Panc1 (cell line): ENCODE measurements around the gene SUMF1. TPM values are rescaled to one million over a fixed set of nuclear protein-coding genes. Genes with fewer than 3 reads are reported as not detected.

Source experiments
- ATAC-seq: fragments of 200-7000 bp; cut with Tn5 transposase; 2 replicates; pipeline ENCODE4 v1.9.1; 2020; ENCODE audit warnings: mild to moderate bottlenecking, moderate library complexity
- BruUV-seq: library from RNA; stranded (reverse); fragments of 400-500 nt; replicated peaks from 2 replicates; lab custom pipeline; 2021; lab: Mats Ljungman, UMichigan
- CTCF ChIA-PET: fragments of 300-600 bp; sonication (Branson Sonifier 250); formaldehyde crosslinking; loops from one replicate; lab custom pipeline; 2022; ENCODE audit warnings: antibody characterized with exemption; lab: Charles Lee
- POLR2A ChIA-PET: fragments of 300-600 bp; sonication (Branson Sonifier 250); formaldehyde crosslinking; loops from one replicate; lab custom pipeline; 2022; ENCODE audit warnings: antibody characterized with exemption; lab: Charles Lee
- DNase-seq: peaks from one replicate; pipeline ENCODE4 v3.0.0-alpha.2; 2010; ENCODE audit warnings: low read depth, low spot score
- H3K27ac ChIP-seq: 2 replicates; pipeline ENCODE4 v1.5.1; 2011; ENCODE audit warnings: mild to moderate bottlenecking, low read length, inconsistent platforms
- H3K27me3 ChIP-seq: fragments of 200-500 bp; sonication (Bioruptor generic); 2 replicates; pipeline ENCODE4 v1.6.0; 2014; ENCODE audit warnings: low read length, inconsistent platforms; ENCODE audit not compliant: control insufficient read depth, insufficient read depth
- H3K36me3 ChIP-seq: fragments of 200-500 bp; sonication (Bioruptor generic); 2 replicates; pipeline ENCODE4 v1.5.1; 2014; ENCODE audit warnings: inconsistent platforms, mild to moderate bottlenecking, low read length, moderate library complexity; ENCODE audit not compliant: control insufficient read depth, insufficient read depth
- H3K4me1 ChIP-seq: 2 replicates; pipeline ENCODE4 v1.5.1; 2011; ENCODE audit warnings: inconsistent platforms, mild to moderate bottlenecking, low read length, moderate library complexity; ENCODE audit not compliant: control insufficient read depth, insufficient read depth
- H3K4me3 ChIP-seq, 2 experiments: 2 replicates each; pipeline ENCODE4 v1.5.1; 2011 to 2012; ENCODE audit warnings: low read depth in 2 of 2, low read length in 2 of 2, mild to moderate bottlenecking in 2 of 2, inconsistent platforms in 1 of 2, moderate library complexity in 1 of 2
- H3K9me3 ChIP-seq: fragments of 200-500 bp; sonication (Bioruptor generic); 2 replicates; pipeline ENCODE4 v1.5.1; 2014; ENCODE audit warnings: low read depth, mild to moderate bottlenecking, inconsistent platforms, low read length, moderate library complexity; ENCODE audit not compliant: control insufficient read depth, insufficient read depth
- POLR2AphosphoS5 ChIP-seq: IDR thresholded peaks from 2 replicates; pipeline ENCODE4 v1.6.1; 2012; ENCODE audit warnings: mild to moderate bottlenecking, low read depth, low read length, moderate library complexity
- SIN3A ChIP-seq: IDR thresholded peaks from 2 replicates; pipeline ENCODE4 v1.6.1; 2012; ENCODE audit warnings: low read depth, mild to moderate bottlenecking, low read length, moderate library complexity, borderline replicate concordance; ENCODE audit not compliant: insufficient read depth
- TCF7L2 ChIP-seq: IDR thresholded peaks from 2 replicates; pipeline ENCODE4 v1.6.1; 2011; ENCODE audit warnings: mild to moderate bottlenecking, low read depth, low read length, inconsistent platforms
- in situ Hi-C: cut with HindIII; loops from 2 replicates; pipeline ENCODE4 v1.10.0; 2016; ENCODE audit warnings: low sequenced_read_pairs, low pct_unique_long_range_greater_than_20kb
- intact Hi-C: fragments of 100-400 bp; cut with micrococcal nuclease; formaldehyde crosslinking; loops from one replicate; pipeline ENCODE4 v1.10.0; 2022; ENCODE audit not compliant: unreplicated experiment
- total RNA-seq: library from RNA; stranded (reverse); gene quantifications from one replicate; pipeline ENCODE4 v1.2.1, GENCODE V29; 2021; ENCODE audit not compliant: unreplicated experiment
- TF ChIP-seq, protein P1 (sequence below), 2 experiments: IDR thresholded peaks; 2 replicates each; pipeline ENCODE4 v1.6.1; 2011 to 2012; ENCODE audit warnings: low read depth in 2 of 2, control low read depth in 1 of 2, low read length in 1 of 2, mild to moderate bottlenecking in 1 of 2, moderate library complexity in 1 of 2; ENCODE audit not compliant: insufficient read depth in 1 of 2
- TF ChIP-seq, protein P2 (sequence below): fragments of 450-650 bp; IDR thresholded peaks from 2 replicates; pipeline ENCODE4 v1.5.1; 2017; ENCODE audit warnings: mild to moderate bottlenecking

SUMF1 gene
- total RNA-seq, 1 experiment from 2014 or later: 15.5 TPM

- intact Hi-C loops: no loop called here
- DNase-seq (no peak), ATAC-seq (no peak)
- Histone ChIP-seq H3K36me3 (no peaks in the 10 kb centered on the region), H3K4me3 (no peak overlapping the region), H3K4me1 (no peaks in the 10 kb centered on the region), H3K27ac (no peak overlapping the region), H3K27me3 (no peaks in the 10 kb centered on the region), H3K9me3 (no peaks in the 10 kb centered on the region)
- CTCF ChIA-PET: no interaction called here
- in situ Hi-C loops: no loop called here
- BruUV-seq: no TSS peak
- POLR2A ChIA-PET: no interaction called here
- TF ChIP-seq, protein P1, sequence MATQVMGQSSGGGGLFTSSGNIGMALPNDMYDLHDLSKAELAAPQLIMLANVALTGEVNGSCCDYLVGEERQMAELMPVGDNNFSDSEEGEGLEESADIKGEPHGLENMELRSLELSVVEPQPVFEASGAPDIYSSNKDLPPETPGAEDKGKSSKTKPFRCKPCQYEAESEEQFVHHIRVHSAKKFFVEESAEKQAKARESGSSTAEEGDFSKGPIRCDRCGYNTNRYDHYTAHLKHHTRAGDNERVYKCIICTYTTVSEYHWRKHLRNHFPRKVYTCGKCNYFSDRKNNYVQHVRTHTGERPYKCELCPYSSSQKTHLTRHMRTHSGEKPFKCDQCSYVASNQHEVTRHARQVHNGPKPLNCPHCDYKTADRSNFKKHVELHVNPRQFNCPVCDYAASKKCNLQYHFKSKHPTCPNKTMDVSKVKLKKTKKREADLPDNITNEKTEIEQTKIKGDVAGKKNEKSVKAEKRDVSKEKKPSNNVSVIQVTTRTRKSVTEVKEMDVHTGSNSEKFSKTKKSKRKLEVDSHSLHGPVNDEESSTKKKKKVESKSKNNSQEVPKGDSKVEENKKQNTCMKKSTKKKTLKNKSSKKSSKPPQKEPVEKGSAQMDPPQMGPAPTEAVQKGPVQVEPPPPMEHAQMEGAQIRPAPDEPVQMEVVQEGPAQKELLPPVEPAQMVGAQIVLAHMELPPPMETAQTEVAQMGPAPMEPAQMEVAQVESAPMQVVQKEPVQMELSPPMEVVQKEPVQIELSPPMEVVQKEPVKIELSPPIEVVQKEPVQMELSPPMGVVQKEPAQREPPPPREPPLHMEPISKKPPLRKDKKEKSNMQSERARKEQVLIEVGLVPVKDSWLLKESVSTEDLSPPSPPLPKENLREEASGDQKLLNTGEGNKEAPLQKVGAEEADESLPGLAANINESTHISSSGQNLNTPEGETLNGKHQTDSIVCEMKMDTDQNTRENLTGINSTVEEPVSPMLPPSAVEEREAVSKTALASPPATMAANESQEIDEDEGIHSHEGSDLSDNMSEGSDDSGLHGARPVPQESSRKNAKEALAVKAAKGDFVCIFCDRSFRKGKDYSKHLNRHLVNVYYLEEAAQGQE (IDR thresholded peaks at IDR 0.05; ENCODE audit: insufficient read depth in 1 of 2, low read depth in 2 of 2, low read length in 1 of 2): no peak
- TF ChIP-seq, protein P2, sequence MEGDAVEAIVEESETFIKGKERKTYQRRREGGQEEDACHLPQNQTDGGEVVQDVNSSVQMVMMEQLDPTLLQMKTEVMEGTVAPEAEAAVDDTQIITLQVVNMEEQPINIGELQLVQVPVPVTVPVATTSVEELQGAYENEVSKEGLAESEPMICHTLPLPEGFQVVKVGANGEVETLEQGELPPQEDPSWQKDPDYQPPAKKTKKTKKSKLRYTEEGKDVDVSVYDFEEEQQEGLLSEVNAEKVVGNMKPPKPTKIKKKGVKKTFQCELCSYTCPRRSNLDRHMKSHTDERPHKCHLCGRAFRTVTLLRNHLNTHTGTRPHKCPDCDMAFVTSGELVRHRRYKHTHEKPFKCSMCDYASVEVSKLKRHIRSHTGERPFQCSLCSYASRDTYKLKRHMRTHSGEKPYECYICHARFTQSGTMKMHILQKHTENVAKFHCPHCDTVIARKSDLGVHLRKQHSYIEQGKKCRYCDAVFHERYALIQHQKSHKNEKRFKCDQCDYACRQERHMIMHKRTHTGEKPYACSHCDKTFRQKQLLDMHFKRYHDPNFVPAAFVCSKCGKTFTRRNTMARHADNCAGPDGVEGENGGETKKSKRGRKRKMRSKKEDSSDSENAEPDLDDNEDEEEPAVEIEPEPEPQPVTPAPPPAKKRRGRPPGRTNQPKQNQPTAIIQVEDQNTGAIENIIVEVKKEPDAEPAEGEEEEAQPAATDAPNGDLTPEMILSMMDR: no peak
- TF ChIP-seq SIN3A: no peak
- no peak for TF ChIP-seq TCF7L2
- TF ChIP-seq POLR2AphosphoS5: no peak
These were observed 144.4 kb downstream of the SUMF1 start for GRCh38 chr3:4322635-4323034.

- no peaks in the 10 kb centered on the region for H3K4me1 ChIP-seq
- no peaks in the 10 kb centered on the region for H3K36me3 ChIP-seq
- H3K27me3 ChIP-seq: no peaks in the 10 kb centered on the region
- no peak for TF ChIP-seq TCF7L2
- TF ChIP-seq POLR2AphosphoS5: no peak
- TF ChIP-seq SIN3A: no peak
- TF ChIP-seq, protein P2: no peak
- TF ChIP-seq, protein P1 (IDR thresholded peaks at IDR 0.05; ENCODE audit: insufficient read depth in 1 of 2, low read depth in 2 of 2, low read length in 1 of 2): no peak
- no peaks in the 10 kb centered on the region for H3K9me3 ChIP-seq
- no peak overlapping the region for H3K27ac ChIP-seq
- no peak for ATAC-seq
- ChIA-PET CTCF (no interaction called here), POLR2A (no interaction called here)
- intact Hi-C loops (no loop called here), in situ Hi-C loops (no loop called here)
- no peak overlapping the region for H3K4me3 ChIP-seq
- BruUV-seq: no TSS peak
- no peak for DNase-seq
These were observed 145.3 kb downstream of the SUMF1 start for GRCh38 chr3:4321732-4322131.
